Testis (tissue), 2 donors: ENCODE measurements around the gene CLEC7A.

Experiments
- CTCF ChIP-seq, 3 experiments: fragments of 450-650 bp in 2 of 3; fragments of 200-600 bp in 1 of 3; sonication (generic) in 1 of 3; IDR thresholded peaks; one replicate each; pipeline ENCODE4 v1.5.1; 2016 to 2019; ENCODE audit warnings: antibody characterized with exemption in 3 of 3, mild to moderate bottlenecking in 2 of 3, moderate library complexity in 1 of 3
- POLR2A ChIP-seq: fragments of 450-650 bp; IDR thresholded peaks from one replicate; pipeline ENCODE4 v1.6.1; 2017; ENCODE audit warnings: antibody characterized with exemption, mild to moderate bottlenecking, moderate library complexity

- TF ChIP-seq CTCF (IDR thresholded peaks at IDR 0.05) (no peak), POLR2A (no peak)
These were observed 17.9 kb upstream of the CLEC7A start for GRCh38 chr12:10147714-10148403.
